Measurements from ENCODE around the gene DOK3.

DOK3 gene

DNA sequence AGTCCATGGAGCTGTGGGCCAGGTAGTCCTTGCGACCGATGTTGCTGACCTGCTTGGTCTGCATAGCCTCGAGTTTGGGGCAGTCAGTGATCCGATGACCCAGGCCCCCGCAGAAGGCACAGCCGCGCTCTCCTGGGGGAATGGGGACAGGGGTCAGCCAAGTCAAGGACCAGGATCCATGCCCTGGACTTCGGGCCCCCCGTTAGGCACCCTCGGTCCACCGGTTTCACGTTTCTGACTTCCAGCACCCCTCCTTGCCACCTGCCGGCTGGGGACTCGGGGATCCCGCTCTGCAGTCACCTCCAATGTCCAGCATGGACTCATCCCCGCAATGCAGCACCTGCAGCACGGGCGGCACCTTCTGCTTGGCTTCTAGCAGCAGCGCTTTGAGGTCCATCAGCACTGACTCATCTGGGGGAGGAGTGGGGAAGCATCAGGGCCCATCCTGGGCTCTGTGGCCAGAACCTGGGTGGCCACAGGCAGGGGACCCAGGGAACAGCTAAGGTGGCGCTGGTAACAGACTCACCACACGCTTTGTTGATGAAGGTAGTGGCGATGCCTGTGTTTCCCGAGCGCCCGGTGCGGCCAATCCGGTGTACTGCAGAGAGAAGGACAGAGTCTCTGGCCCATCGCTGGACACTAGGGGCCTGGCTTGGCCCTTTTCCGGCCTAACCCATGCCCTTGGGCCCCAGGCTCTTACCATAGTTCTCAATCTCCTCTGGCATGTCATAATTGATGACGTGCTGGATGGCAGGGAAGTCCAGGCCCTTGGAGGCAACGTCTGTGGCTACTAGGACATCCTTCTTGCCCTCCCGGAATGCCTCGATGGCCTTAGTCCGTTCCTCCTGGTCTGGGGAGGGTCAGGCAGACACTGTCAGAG, 2.4 kb upstream of the DOK3 start:
- DNase-seq: no peak

DNA sequence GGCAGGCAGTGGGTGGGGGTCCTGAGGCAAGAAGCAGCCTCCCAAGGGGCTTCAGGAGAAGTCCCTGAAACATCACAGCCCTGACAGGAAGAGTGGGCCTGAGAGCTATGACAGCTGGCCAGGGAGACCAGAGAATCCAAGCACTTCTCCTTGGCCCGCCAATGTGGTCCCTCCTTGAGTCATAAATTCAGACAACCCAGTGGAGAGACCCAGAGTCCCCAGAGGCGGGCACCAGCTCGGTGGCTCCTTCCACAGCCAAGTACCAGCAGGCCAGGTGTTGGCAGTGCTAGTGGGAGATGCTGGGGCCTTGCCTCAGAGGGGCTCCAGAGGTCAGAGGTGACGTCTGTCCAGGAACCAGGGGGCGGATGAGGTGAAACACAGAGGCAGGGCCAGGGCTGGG, 1.6 kb upstream of the DOK3 start:
- no peak for DNase-seq

DNA sequence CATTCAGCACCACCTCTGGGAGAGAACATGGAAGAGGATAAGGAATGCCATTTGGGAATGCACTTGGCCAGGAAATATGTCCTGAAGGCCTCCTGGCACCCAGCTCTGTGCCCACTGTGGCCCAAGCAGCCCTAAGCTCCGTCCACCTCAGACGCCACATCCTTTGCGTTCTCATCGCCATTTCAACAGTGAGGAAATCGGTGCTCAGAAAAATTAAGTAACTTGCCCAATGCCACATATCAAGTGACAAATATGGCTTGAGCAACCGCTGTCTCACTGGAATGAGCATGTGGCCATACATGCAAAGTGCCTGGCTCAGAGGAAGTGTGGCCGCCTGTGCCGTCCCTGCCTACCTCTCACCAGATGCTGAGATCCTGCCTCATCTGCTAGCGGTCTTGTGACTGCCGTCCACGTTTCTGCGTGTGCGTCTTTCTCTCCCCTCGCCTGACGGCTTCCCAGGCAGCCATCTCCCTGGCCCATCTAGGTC, 984 bp upstream of the DOK3 start:
- DNase-seq: peak; percentile 20

DNA sequence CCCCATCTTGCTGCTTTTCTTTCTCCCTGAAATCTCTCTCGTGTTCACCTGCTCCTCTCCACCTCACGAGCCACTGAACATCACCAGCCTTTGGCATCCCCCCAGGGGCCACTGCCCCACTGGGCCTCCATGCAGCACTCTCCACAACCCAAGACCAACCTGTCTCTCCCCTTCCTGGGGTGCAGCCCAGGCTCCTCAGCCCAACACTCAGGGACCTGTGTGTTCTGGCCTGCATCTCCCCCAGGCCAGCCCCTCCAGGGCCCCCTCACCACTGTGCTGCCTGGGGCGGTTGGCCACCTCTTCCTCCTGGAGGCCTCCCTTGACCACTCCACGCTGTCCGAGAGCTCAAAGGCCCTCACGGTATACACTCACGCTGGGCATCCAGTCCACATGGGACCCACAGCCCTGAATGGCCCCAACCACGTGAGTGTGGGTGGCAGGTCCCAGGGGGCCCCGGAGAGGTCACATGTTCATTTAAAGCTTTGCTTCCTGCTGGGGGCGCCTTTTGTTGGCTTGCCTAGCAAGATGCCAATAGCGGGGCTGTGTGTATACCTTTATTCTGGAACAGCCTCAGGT, 453 bp upstream of the DOK3 start:
- no peak for DNase-seq

DNA sequence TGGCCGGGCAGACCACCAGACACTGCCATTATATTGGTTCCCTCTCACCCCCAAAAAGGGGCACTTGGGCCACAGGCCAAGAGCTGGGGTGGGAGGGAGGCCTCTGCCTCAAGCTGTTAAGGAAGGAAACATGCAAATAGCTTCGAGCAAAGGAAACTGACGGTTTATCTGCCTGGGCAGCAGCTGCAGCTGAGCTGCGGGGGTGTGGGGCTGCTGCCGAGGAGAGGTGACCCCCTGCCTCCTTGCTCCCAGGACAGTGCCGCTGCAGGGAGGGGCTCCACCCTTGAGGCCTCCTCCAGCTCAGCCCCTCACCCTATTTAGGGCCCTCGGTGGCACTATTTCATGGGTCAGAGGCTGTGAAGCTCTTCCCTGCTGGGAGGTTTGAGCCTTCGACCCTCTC, 789 bp downstream of the DOK3 start:
- no peak for DNase-seq

DNA sequence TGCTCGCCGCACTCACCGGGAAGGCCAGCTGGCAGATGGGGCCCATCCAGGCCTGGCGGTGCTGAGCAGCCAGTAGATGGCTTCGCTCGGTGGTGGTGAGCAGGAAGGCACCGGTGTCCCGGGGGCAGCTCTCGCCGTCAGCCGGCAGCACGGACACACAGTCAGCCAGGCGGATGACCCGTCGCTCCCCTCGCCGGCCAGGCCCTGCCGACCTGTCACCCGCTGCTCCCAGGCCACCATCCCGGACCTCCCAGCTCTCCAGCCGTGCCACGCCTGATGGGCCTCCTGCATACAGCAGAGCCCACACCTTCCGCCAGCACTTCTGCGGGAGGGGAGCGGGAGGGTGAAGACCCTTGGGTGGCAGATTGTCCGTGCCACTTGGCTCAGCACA, 1.4 kb downstream of the DOK3 start:
- no peak for DNase-seq

DNA sequence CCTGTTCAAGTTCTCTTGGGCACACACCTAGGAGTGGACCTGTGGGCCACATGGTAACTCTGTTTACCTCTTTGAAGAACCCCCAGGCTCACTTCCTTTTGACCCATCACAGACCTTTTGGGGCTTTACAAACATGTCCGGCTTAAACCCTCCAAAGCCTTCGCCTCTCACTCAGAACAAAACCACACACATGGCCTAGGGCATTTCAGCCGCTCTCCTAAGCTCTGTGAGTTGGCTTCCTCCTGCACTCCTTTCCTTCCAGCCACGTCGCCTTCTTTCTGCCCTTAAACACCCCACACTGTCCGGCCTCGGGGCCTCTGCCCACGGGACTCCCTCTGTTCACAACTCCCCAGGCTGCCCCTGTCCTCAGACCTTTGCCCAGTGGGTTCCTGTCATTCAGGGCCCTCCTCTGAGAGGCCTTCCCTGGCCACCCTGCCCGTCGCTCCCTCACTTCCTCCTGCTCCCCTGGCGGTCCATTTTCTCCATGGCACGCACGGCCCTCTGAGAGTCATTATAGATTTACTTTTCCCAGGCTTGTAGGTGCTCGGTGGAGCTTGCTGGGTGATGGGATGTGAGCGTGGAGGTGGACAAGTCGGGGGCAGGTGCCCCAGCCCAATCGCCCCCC, 1.9 kb downstream of the DOK3 start:
- no peak for DNase-seq

DNA sequence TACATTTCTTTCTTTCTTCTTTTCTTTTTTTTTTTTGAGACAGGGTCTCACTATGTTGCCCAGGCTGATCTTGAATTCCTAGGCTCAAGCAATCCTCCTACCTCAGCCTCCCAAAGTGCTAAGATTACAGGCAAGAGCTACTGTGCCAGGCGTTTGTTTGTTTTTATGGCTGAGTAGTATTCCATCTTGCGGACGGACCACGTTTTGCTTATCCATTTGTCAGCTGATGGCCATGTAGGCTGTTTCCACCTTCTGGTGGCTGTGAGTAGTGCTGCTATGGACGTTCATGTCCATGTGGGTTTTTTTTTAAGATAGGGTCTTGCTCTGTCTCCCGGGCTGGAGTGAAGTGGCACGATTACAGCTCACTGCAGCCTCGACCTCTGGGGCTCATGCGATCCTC, 2.5 kb downstream of the DOK3 start:
- no peak for DNase-seq

DNA sequence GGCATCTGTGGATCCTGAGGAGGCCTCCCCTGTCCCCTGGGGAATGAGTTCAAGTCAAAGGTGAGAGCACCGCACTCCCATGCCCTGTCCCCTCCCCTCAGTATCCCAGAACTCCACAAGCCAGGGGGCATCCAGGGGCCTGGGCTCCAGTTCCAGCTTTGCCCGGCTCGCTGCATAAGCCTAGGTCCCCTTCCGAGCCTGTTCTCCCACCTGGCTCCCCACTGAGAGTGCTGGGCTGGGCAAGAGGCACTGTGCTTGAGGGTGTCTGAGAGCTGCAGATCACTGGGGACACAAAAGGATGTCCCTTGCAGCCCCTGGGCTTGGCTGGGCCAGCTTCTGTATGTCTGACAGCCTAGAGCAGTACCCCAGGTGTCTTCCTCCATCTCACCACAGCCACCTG, 4.6 kb downstream of the DOK3 start:
- no peak for DNase-seq

DNA sequence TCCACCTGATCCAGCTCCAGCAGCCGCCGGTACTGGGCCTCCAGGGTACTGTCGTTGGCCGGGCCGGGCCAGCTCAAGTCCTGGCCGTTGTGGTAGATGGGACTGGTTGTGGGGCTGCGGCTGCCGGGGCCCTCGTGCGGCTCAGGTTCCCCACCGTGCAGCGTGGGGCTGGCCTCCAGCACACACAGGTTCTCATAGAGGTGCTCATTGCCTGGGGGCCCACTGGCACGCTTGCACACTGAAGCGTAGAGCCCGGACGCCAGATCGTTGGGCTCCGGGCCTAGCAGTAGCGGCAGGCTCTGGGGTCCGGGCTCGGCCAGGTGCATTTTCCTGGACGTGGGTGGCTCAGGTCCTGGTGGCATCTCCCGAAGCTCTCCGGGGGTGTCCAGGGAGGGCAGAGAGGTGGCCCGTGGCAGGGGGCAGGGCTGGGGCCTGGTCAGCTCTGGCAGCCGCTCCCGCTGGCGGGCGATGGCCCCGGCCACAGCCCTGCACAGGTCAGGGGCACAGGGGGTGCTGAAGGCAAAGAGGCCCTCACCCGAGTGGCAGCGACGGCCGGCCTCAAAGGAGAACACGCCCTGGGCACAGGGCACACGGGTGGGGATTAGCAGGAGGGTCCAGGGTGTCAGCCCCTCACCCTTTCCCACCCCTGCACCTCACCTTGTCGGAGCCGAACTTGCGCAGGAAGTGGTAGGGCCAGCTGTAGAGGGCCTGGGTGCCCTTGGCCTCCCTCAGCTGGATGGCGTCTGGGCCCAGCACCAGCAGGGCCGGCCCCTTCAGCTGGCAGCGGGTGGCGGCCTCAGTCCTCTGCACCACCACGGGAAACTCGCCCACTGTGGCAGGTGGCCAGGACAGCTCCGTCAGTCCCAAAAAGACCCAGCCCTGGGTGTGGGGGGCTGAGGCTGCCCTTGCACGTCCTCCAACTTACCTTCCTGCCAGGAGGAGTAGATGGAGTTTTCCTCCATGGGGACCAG, 5.3 kb downstream of the DOK3 start:
- DNase-seq: no peak

DNA sequence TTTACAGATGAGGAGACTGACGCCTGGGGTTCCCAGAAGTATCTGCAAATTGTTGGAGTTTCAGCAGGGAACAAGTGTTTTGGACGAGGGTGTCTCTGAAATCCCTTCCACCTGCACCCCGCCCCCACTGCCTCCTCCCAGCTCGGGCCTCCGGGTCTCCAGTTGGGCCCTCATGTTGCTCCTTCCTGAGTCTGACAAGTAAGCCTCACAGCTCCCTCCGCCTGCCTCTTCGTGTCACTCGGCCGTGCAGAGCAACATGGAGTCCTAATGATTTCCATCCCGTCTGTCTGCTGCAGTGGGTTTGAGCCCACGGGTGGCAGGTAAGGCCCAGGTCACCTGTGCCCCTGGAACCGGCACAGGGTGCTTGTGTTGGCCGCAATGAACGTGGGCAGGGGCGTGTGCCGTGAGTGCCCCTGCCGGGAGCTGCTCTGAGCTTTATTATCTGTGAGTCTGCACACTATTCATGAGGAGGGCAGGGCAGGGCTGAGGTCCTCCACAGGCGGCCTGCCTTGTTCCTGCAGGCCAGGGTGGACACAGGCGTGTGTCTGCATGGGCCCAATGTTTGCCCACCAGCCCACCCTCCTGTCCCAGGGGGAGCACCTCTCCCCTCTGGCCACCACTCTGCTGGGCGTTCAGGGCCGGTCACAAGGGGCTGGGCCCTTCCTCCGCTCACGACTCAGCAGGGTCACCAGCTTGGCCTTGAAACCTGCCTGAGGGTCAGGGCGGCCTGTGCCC, 6.1 kb downstream of the DOK3 start:
- DNase-seq: no peak

DNA sequence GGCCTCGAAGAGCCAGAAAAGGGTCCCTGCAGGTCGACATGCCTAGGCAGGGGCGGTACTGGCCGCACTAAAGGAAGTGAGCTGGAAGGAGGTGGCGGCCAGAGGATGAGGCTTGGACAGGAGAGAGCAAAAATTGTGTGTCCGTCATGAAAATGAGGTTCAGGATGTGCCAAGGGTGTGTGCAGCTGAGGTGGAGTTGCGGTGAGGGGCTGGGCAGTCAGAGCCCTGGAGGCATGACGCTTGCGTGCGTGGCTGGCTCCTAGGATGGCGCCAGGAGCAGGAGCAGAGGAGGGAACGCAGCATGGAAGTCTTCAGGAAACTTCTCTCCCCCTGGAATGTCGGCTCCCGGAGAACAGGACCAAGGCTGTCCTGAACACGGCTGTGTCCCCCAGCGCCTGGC, 6.7 kb downstream of the DOK3 start:
- DNase-seq: no peak

DNA sequence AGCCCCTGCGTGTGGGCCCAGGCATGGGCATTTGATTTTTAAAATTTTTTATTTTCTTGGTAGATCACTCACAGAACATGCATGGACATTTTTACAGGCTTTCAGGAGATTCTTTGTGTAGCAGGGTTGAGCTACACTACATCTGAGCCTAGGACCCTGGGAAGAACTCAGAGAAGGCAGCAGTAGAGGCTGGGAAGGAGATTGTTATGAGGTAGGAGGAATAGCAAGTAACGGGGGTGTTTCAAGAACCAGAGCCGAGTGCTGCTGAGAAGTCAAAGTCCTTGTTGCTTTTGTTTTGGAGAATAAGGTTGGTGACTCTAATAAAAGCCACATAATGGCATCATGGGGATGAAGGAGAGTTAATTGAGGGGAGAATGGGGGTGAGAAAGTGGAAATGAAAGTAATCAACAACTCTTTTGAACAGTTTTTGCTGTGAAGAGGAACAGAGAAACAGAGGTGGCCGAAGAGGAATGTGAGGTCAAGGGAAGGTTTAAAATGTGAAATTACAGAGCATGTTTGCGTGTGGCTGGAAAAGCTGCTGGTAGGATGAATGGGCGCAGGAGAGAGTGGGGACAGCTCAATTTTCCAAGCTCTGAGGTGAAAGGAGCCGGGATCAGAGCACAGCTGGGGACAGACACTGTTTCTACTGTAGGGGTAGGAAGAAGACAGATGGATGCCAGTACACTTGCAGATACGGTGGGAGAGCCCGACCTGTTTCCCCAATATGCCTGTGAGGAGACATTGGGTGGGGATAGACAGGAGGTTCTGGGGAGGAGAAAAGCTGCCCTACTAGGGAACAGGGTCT, 7.5 kb downstream of the DOK3 start:
- no peak for DNase-seq

DNA sequence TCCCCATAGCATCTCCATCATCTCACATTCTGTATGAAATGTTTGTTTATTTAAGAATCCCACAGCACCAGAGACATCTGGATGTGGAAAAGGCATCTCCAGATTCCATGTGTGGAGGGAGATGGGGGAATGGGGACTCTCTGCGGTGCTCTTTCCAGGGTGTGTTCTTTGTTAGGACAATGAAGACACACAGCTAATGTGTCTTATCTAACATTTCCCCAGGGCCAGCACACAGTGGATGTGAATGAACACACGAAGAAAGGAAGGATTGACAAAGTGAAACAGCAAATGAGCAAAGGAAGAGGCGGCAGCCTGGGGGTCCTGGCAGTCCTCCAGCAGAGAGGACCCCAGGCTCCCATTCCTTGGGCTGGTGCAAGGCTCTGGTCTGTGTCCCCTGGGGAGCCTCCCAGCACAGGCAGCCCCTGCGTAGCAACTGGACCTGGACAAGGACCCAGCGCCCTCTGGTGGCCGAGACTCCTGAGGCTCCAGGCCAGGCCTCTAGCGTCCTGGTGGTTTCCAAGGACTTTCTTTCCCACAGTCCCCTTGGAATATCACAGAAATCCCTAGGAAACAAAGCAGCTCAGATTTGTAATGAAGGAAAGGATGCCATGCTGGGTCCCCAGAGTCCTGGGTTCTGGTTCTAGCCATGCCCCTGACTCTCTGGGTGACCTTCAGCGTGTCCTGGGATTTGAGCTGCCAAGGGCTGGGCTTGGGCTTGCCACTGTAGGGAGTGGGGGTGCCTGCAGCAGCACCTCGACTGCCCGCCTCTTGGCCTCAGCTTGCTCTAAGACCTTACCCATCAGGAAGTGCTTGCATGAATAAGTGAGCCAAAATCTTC, 8.7 kb downstream of the DOK3 start:
- DNase-seq: peak; percentile 81

DNA sequence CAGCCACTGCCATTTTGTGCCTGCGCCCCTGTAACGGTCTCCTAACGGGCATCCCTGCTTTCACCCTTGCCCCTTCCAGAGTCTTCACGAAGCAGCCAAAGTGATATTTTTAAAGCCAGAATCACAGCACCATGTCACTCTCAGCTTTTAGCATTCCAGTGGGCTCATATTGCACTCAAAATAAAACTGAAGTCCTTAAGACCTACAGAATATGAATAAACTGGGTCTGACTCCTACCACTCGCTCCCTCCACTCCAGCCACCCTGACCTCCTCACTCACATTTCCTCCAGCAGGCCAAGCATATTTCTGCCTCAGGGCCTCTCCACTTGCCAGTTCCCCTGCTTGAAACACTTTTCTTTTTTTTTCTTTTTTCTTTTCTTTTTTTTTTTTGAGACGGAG, 9.8 kb downstream of the DOK3 start:
- DNase-seq: no peak

DNA sequence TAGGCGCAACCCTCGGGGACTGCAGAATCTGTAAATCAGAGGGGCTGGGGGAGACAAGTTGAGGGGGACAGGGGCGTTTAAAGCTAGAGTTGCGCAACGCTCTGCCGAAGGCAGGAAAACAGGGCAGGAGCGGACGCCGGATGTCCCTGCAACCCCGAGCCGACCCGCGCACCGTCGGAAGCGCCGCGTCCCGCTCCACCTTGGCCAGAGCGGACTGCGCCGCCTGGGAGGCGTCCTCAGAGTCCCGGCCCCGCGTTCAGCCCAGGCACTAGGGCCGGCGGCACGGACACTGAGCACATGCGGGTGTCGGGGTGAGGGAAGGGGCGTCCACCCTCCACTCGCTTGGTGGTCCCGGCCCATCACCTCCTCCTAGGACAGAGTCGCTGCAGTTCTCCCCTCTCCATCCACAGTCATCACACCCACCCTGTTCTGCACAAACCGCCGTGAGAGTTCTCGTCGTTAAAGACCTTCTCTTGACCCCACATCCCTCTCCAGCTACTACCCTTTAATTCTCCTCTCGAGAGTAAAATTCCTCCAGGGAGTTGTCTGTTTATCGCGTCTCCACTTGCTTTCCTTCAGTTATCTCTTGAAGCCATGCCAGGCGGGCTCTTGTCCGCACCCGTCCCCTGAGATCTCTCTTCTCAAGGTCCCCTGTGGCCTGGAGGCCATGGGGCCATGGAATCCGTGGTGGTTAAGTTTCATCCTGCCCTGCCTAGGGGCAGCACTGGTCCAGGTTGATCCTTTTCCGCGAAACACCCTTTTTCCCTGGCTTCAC, 11.4 kb downstream of the DOK3 start:
- DNase-seq: no peak

DNA sequence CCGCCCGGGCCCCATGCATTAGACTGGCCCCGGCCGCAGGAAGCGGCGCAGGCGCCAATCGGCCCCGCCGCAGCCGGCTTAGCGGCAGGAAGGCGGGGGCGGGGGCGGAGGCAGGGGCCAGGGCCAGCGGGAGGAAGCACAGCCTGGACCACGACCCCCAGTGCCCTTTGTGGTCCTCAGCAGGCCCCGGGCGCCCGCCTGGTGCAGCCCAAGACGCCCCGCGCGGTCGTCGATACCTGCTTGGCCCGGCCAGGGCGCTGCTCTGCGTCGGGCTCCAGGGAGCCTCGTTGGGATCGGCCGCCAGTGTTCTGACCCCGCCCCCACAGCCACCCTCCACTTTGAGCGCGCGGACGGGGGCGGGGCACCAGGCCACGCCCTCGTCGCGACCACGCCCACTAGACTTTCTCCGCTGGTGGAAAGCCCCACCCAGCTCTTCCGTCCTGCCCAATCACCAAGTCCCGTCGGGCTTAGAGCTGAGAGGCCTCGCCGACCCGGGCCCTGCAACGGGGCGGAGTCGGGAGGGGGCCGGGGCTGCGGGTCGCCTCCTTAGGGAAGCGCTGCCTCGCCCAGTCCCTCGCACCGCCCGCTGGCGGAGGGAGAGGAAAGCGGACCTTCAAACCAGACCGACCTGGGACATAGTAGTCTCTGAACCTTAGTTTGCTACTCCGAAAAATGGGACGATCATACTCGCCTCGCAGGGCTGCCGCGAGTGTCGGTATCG, 12.2 kb downstream of the DOK3 start, which contains the start of gene PDLIM7:
TSS of gene PDLIM7 (minus strand) at position 313 of the 721 bp plus-strand sequence. CDS start 1,092 bp downstream, outside the sequence.
- DNase-seq: peak; percentile 94

DNA sequence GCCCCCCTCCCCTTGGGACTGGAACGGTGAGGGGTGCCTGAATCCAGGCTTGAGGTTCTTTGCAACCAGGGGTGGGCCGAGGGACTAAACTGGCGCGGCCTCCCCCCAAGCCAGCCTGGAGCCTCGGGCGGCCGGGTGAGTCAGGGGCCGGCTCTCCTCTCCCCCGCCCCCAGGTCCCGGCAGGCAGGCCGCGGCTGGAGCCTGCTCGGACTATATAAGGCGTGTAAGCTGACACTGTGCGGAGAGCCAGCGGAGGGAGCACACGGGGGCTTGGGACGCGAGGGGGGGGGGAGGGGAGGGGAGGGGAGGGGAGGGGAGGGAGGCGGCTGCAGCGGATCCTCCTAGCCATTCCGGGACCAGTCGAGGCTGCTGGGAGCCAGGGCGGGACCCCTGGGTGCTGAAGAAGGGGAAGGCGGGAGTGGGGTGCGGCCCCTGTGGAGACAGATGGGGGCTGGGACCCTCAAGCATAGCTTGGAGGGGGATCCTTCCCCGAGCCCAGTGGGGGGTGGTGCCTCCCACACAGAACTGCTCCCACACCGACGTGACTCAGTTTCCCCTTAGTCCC, 12.8 kb downstream of the DOK3 start:
- no peak for DNase-seq

Measured in CD4-positive, alpha-beta T cell treated with Interleukin-21 for 1 hour (primary cell).